AG20443 (cell line): ENCODE data around the gene USP16.

Experiments
- DNase-seq: peaks from one replicate; pipeline ENCODE4 v3.0.0; 2012; ENCODE audit warnings: low spot score, mixed read lengths

The USP16 gene

DNA sequence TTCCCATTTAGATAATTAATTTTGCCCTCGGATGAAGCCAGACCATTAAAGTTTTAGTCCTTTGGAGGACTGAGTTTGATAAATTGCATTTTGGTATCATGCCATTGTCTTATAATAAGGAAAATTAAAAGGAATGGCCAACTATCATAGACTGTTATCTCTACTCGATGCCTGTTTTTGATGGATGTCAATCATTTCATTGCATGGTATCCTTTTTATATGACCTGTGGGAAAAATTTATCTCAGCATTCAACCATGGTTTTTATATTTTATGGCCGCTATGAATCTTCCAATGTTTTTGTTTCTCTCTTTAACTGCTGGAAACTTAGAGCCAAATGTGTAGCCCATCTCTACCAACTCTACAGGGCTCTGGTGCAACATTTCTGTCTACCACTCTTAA is 58.8 kb downstream of the USP16 start:
- no peak for DNase-seq

DNA sequence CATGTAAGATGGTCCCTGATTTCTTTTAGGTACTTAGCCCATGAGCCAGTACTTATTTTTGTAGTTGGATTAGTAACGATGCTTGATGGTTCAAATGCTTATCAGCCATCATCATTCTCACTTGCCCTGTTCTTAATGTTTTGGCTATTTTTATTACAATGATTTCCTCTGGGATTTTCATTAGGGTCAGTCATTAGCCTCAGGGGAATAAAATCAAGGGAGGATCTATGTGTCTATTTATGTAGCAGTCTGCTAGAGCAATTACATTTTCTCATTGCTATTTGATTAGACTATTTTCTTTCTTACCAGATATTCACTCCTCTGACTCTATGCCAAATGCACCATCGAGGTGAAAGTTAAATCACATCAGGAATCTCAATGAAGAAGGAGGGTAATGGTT is 59.9 kb downstream of the USP16 start:
- DNase-seq: no peak

DNA sequence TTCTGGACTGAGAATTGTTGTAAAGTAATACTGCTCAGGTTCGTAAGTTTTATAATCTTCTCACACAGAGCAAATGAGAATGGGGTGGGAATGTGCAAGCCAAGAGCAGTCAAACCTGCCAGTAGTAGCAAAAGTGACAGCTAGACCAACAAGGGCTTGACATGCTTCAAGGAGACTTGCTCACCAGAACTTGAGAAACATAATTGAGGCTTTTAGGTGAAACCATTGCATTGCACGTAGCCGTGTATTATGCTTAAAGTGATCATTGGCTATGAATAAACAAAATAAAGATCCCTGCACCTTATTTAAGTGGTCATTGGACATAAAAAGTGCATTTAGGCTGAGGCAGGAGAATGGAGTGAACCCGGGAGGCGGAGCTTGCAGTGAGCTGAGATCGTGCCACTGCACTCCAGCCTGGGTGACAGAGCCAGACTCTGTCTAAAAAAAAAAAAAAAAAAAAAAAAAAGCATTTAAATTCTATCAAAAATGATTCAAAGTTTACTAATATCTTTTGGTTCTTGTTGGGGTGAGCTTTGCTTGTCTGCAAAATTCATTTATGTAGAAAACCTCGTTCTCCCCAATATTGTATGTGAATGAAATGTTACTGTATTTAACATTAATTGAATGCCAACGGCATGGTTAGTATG is 60.8 kb downstream of the USP16 start:
- DNase-seq: no peak

DNA sequence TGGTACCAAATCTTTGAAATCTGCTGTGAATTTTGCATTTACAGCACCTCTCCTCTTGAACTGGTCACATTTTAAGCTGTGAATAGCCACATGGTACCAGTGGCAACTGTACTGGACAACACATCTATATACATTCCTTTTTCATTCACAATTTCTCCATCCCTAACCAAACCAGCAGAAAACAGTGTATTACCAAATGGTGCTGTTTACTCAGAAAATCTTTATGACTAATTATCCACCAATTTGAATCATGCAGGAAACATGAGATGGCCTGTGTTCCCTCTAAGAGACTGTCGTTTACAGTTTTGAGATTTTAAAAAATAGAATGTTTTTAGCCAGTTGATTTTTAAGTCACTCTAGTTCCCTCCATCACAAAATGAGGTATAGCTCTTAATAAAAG is 66.6 kb downstream of the USP16 start:
- peak; percentile 76 for DNase-seq

DNA sequence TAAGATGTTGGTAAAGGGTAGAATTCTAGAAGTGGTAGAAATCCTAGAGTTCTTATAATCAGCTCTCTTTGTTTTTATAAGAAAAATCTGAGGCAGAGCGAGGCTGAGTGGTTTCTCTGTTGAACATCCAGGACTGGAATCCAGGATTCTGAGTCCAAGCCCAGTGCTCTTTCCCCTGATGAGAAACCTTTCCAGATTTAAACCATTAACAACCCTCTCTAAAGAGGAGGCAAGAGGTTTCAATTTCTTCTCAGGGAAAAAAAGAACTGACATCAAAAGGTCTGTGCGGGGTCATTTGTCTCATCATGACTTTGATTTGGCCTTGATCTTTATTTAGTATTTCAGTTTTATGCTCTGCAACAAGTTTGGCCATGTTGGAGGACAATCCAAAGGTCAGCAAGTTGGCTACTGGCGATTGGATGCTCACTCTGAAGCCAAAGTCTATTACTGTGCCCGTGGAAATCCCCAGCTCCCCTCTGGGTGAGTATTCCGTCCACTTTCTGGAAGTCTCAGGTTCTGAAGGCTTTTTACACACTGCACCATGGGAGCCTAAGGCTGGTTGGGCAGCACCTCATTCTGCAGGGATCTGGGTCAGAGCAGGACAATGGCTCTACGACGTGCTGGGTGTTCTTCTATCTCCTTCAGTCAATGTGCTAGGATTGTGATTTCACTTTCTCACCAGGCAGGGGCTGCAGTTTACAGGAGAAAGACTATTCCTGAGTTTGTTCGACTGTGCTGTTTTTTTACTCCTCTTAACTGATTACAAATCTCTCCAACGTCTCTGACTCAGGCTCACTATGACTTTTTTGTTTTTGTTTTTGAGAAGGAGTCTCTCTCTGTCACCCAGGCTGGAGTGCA is 67.9 kb downstream of the USP16 start:
- peak; percentile 34 for DNase-seq

DNA sequence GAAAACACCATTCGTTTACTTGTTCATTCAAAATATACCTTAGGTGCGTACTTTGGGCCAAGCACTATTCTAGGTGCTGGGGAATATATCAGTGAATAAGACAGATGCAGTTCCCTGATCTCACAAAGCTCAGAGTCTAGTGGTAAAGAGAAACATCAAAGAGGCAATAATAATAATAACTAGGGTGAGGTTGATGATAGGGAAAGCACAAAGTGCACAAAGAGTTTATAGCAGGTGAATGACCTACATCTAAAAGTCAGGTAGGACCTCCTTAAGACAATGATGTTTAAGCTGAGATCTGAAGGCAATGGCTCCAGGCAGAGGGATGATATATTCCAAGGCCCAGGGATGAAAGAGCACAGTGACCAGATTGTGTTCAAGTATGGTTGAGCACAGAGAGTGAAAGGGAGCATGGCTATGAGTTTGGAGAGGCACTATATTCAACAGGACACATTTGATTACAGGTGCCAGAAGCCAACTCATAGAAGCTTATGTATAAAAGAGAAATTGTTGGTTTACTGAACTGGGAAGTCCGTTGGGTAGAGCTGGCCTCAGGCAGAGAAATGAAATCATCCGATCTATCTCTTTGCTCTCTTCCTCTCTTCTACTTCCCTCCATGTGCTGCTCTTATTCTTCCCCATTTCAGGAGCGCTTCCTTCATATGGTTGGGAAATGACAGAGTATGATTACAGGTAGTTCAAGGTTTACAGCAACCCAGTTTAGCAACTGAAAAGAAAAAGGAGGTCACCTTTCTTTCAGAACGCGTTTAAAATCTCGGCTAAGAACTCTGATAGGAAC is 71.9 kb downstream of the USP16 start:
- no peak for DNase-seq

DNA sequence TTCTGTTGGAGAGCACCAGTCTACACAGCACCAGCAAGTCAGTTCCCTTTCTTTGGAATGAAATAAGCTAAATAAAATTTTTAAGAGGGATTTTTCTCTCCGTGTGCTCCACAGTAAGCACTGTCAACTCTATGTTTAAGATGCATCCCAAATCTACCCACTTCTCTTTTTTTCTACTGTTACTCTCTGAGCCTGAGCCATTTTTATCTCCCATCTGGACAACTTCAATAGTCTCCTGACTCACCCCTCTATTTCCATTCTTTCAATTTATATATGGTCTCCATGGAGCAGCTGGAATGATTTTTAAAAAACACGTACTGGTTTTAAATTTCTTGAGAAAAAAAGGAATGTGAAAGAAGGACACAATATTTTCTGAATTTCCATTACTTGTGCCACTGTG is 73.7 kb downstream of the USP16 start:
- DNase-seq: no peak

DNA sequence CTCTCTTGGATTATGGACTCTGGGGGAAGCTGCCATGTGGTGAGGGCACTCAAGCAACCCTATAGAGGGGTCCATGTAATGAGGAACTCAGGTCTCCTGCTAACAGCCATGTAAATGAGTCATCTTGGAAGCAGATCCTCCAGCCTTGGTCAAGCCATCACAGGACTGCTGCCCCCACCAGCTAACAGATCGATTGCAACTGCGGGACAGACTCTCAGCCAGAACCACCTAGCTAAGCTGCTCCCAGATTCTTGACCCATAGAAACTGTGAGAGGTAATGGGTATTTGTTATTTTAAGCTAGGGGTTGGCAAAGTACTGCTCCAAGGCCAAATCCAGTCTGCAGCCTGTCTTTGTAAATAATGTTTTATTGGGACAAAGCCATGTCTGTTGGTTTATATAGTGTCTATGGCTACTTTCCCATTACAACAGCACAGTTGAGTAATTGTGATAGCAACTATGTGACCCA is 78.4 kb downstream of the USP16 start:
- DNase-seq: no peak
